Fibroblast of the aortic adventitia (primary cell): ENCODE data around the gene TNS4. TPM values are rescaled to one million over a fixed set of nuclear protein-coding genes. Genes with fewer than 3 reads are reported as not detected.

Experiments
- DNase-seq: peaks from one replicate; pipeline ENCODE4 v3.0.0-alpha.2; 2010; ENCODE audit warnings: low read depth
- H3K4me3 ChIP-seq: 2 replicates; pipeline ENCODE4 v1.5.1; 2011; ENCODE audit warnings: low read depth, mild to moderate bottlenecking, control low read depth, low read length, moderate library complexity
- CTCF ChIP-seq: IDR thresholded peaks from 2 replicates; pipeline ENCODE4 v1.5.1; 2011; ENCODE audit warnings: mild to moderate bottlenecking, low read length, control low read depth, inconsistent platforms; ENCODE audit not compliant: insufficient read depth
- total RNA-seq: library from RNA; depleted of rRNA; stranded (reverse); fragments of >200 nt; gene quantifications from 2 replicates; pipeline ENCODE4 v1.2.3, GENCODE V29; 2012; ENCODE audit warnings: low replicate concordance

The TNS4 gene
- total RNA-seq, 1 donor = not detected

GRCh38 chr17:40529991-40530390 lies 28.6 kb upstream of the TNS4 start:
- no peak for DNase-seq
- H3K4me3 ChIP-seq = no peak overlapping the region
- TF ChIP-seq CTCF = no peak

GRCh38 chr17:40528692-40529417 lies 27.4 kb upstream of the TNS4 start:
- H3K4me3 ChIP-seq = no peak overlapping the region
- no peak for TF ChIP-seq CTCF
- no peak for DNase-seq

GRCh38 chr17:40526668-40527067 lies 25.2 kb upstream of the TNS4 start:
- TF ChIP-seq CTCF = no peak
- no peak for DNase-seq
- H3K4me3 ChIP-seq = no peak overlapping the region

- no peak for TF ChIP-seq CTCF
- no peak overlapping the region for H3K4me3 ChIP-seq
- no peak for DNase-seq
Observed at GRCh38 chr17:40525294-40525693, 23.9 kb upstream of the TNS4 start.

GRCh38 chr17:40524243-40524965 lies 23.0 kb upstream of the TNS4 start:
- DNase-seq = no peak
- no peak overlapping the region for H3K4me3 ChIP-seq
- no peak for TF ChIP-seq CTCF

GRCh38 chr17:40522961-40523310 lies 21.5 kb upstream of the TNS4 start:
- no peak for DNase-seq
- TF ChIP-seq CTCF = no peak
- no peak overlapping the region for H3K4me3 ChIP-seq
